Stimulated activated CD8-positive, alpha-beta memory T cell treated with anti-CD3 and anti-CD28 coated beads, Interleukin-7, amount 100 ng/mL, for 1 hour (primary cell): ENCODE measurements around the gene SURF4.
"Not testable (repeated sequence)": the region's sequence is repeated elsewhere in the genome, so short reads cannot be mapped to it uniquely, and the experiment has no call there.

Experiments used
- DNase-seq, 2 donors: peaks; one replicate each; pipeline ENCODE4 v3.0.0-alpha.2; 2020; ENCODE audit warnings: low read depth in 2 of 2

The SURF4 gene

GRCh38 chr9:133397370-133397769 lies 21.5 kb upstream of the SURF4 start:
- no peak for DNase-seq

GRCh38 chr9:133396952-133397351 lies 21.1 kb upstream of the SURF4 start:
- no peak for DNase-seq

- no peak for DNase-seq
Measured at GRCh38 chr9:133394687-133395271, 18.9 kb upstream of the SURF4 start.

GRCh38 chr9:133393399-133393798 lies 17.5 kb upstream of the SURF4 start:
- no peak for DNase-seq

GRCh38 chr9:133392308-133392707 lies 16.4 kb upstream of the SURF4 start:
- DNase-seq, result not testable (repeated sequence)

- not testable (repeated sequence) for DNase-seq
Measured at GRCh38 chr9:133391449-133391848, 15.6 kb upstream of the SURF4 start.

- DNase-seq, result no peak
Measured at GRCh38 chr9:133390713-133391112, 14.9 kb upstream of the SURF4 start.

GRCh38 chr9:133389562-133389961 lies 13.7 kb upstream of the SURF4 start:
- no peak for DNase-seq

- DNase-seq, result no peak
Measured at GRCh38 chr9:133389025-133389557, 13.2 kb upstream of the SURF4 start.

GRCh38 chr9:133387680-133388079 lies 11.8 kb upstream of the SURF4 start:
- DNase-seq, result no peak

- DNase-seq, result no peak
Measured at GRCh38 chr9:133386338-133386737, 10.5 kb upstream of the SURF4 start.

- DNase-seq, result no peak
Measured at GRCh38 chr9:133385452-133385851, 9.6 kb upstream of the SURF4 start.

- no peak for DNase-seq
Measured at GRCh38 chr9:133384736-133385321, 9.0 kb upstream of the SURF4 start.

- no peak for DNase-seq
Measured at GRCh38 chr9:133383438-133383837, 7.6 kb upstream of the SURF4 start.

- no peak for DNase-seq
Measured at GRCh38 chr9:133382507-133383141, 6.8 kb upstream of the SURF4 start.

- no peak for DNase-seq
Measured at GRCh38 chr9:133380734-133381133, 4.9 kb upstream of the SURF4 start.

GRCh38 chr9:133379153-133380086 lies 3.6 kb upstream of the SURF4 start:
- no peak for DNase-seq

GRCh38 chr9:133378408-133378962 lies 2.6 kb upstream of the SURF4 start:
- no peak for DNase-seq

GRCh38 chr9:133377721-133378216 lies 1.9 kb upstream of the SURF4 start:
- no peak for DNase-seq

GRCh38 chr9:133377280-133377679 lies 1.4 kb upstream of the SURF4 start:
- not testable (repeated sequence) for DNase-seq

- DNase-seq, result no peak
Measured at GRCh38 chr9:133375116-133375723, 640 bp downstream of the SURF4 start.
